Esophagus mucosa (tissue), 1 donor: Measurements from ENCODE around the gene RSPH10B. TPM values are rescaled to one million over a fixed set of nuclear protein-coding genes. Genes with fewer than 3 reads are reported as not detected.
A peak's percentile ranks its signal among the peaks of the same experiment; 100 is the strongest.
"Not testable (repeated sequence)": the region's sequence is repeated elsewhere in the genome, so short reads cannot be mapped to it uniquely, and the experiment has no call there.

Source experiments
- ATAC-seq: fragments of 200-7000 bp; cut with Tn5 transposase; one replicate; pipeline ENCODE4 v1.9.1; 2020
- total RNA-seq: library from RNA; stranded (reverse); gene quantifications from one replicate; pipeline ENCODE4 v1.2.4, GENCODE V29; 2023
- donor health status: DM: yes; HTN: yes; CAD: no.

Gene RSPH10B
- total RNA-seq, 1 donor from 2014 or later: not detected

- ATAC-seq: not testable (repeated sequence)
Measured at GRCh38 chr7:5926263-5926870, 44.1 kb downstream of the RSPH10B start.

- ATAC-seq: not testable (repeated sequence)
Measured at GRCh38 chr7:5924630-5925029, 45.9 kb downstream of the RSPH10B start.

DNA sequence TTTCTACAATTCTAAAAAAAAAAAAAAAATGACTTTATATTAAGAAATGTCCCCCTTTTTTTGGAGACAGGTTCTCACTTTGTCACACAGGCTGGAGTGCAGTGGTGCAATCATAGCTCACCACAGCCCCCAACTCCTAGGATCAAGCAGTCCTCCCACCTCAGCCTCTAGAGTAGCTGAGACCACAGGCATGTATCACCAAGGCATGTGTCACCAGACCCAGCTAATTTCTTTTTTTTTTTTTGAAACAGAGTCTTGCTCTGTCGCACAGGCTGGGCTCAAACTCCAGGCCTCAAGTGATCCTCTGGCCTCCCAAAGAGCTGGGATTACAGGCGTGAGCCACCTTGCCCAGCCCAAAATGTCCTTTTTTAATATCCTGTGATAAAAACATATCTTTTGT lies 46.3 kb downstream of the RSPH10B start:
- not testable (repeated sequence) for ATAC-seq

- ATAC-seq: not testable (repeated sequence)
Measured at GRCh38 chr7:5916529-5916928, 54.0 kb downstream of the RSPH10B start.

DNA sequence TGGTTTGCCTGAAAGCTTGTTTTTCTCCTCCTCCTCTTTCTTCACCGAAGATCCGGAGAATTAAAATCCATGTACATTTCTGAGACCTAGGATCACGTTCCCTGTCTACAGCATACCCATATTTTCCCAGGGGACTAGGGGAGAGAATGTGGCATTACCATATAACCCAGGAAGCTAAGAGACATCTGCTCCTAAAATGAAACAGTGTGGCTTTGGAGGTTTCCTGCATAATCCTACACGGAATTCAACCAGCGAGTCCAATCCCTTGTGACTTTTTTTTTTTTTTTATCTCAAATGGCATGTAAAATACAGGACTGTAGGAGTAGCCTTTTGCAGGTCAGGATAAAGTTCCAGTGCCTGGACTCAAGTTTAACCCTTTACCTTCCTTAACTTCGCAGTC lies 61.7 kb downstream of the RSPH10B start:
- ATAC-seq: not testable (repeated sequence)

GRCh38 chr7:5904726-5905125 lies 65.8 kb downstream of the RSPH10B start:
- ATAC-seq: not testable (repeated sequence)

DNA sequence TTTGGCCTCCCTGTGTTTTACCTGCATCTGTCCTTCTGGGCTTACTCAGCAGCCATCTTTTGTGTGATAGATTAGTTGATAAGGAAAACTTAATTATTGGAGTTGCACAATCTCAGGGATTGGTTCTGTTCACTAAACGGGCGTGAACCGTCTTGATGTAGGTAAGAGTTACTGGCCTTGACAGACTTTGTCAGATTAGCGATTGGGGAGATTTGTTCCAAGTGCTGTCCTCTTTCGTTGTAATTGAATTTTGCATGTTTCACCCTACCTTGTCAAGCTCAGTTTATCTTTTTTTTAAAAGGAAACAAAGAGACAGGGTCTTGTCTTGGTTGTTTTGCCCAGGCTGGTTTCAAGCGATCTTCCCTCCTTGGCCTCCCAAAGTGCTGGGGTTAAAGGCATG lies 67.5 kb downstream of the RSPH10B start:
- not testable (repeated sequence) for ATAC-seq

GRCh38 chr7:5898480-5899224 lies 71.8 kb downstream of the RSPH10B start, which contains the start of gene CCZ1:
CCZ1 (plus strand) TSS chr7:5898733; CDS start chr7:5898800, 67 bp downstream.
- peak; percentile 89 for ATAC-seq

GRCh38 chr7:5897369-5897919 lies 73.0 kb downstream of the RSPH10B start:
- not testable (repeated sequence) for ATAC-seq

DNA sequence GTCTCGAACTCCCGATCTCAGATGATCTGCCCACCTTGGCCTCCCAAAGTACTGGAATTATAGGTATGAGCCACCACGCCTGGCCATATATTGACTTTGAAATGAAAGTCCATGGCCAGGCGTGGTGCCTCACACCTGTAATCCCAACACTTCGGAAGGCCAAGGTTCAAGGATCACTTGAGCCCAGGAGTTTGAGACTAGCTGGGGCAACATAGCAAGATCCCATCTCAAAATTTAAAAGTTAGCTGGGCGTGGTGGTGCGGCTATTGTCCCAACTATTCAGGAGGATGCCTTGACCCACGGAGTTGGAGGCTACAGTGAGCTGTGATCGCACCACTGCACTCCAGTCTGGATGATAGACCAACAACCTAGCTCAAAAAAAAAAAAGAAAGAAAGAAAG lies 78.0 kb downstream of the RSPH10B start:
- ATAC-seq: no peak

DNA sequence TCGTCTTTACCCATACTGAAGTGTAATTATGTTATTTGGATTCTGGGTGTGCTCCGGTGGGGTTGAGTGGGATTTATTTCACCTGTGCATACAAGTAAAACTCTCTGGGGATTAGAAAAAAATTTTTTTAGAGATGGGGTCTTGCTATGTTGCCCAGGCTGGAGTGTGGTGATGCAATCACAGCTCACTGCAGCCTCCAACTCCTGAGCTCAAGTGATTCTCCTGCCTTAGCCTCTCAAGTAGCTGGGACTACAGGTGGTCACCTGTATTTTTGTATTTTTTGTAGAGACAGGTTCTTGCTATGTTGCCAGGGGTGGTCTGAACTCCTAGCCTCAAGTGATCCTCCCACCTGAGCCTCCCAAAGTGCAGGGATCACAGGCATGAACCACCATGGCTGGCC lies 80.2 kb downstream of the RSPH10B start:
- ATAC-seq: not testable (repeated sequence)

GRCh38 chr7:5888021-5888420 lies 82.5 kb downstream of the RSPH10B start:
- peak; percentile 97 for ATAC-seq

DNA sequence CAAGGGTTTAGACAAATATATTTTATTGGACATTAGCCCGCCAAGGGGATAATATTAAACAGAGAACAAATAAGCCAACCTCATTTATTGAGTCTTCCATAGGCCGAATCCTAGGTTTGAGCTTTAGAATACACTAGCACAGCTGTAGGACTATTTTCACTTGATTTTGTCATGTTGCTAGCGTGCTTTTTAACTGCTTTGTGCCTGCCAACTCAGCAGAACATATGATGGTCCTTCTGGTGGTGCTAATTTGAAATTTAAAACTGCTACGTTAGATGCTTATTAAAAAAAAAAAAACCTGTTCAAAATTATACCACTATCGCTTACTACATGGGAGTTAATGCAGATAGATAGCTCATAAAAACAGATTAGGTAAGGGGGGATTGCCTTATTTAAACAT lies 86.1 kb downstream of the RSPH10B start:
- ATAC-seq: not testable (repeated sequence)

DNA sequence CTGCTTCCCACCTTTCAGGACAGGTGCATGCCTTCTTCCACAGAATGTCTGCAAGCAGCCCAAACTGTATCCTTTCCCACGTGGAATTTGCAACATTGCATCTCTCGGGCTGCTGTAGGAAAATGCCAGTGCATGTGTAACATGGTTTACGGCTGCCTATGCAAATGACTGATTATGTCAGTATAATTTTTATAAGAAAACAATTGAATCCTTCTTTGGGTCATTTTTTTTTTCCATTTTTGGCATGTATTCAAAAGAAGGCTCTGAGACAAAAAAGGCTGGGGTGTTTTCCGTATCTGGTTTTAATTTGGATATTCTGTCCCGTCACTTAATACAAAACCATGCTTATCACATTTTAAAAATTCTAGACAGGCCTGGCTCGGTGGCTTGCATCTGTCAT lies 90.4 kb downstream of the RSPH10B start:
- not testable (repeated sequence) for ATAC-seq

- not testable (repeated sequence) for ATAC-seq
Measured at GRCh38 chr7:5879591-5879990, 90.9 kb downstream of the RSPH10B start.

Other genes with a start within 250 kb of the RSPH10B start
- gene RNF216, start 189.0 kb downstream of the RSPH10B start, total RNA-seq: 10.9 TPM
- not detected for gene OCM, start 89.9 kb downstream of the RSPH10B start, total RNA-seq
- 66.9 TPM for gene CCZ1, start 72.0 kb downstream of the RSPH10B start, total RNA-seq
- 9.5 TPM for gene PMS2, start 38.4 kb upstream of the RSPH10B start, total RNA-seq
- gene AIMP2, start 38.6 kb upstream of the RSPH10B start, total RNA-seq: 29.1 TPM
- not detected for gene ANKRD61, start 60.7 kb upstream of the RSPH10B start, total RNA-seq
- gene EIF2AK1, start 88.5 kb upstream of the RSPH10B start, total RNA-seq: 62.0 TPM
- gene USP42, start 134.3 kb upstream of the RSPH10B start, total RNA-seq: 5.5 TPM